Stimulated activated naive CD4-positive, alpha-beta T cell treated with Interleukin-2 at 50 U/mL for 16 hours (primary cell): ENCODE results near the gene DGKH.
"Not testable (repeated sequence)": the region's sequence is repeated elsewhere in the genome, so short reads cannot be mapped to it uniquely, and the experiment has no call there.

ENCODE experiments used
- DNase-seq: peaks from one replicate; lab custom pipeline; 2025; lab: John Stamatoyannopoulos, UW

DGKH gene

GRCh38 chr13:42110410-42111155 is 62.1 kb downstream of the DGKH start:
- no peak for DNase-seq

GRCh38 chr13:42112864-42113263 is 64.4 kb downstream of the DGKH start:
- DNase-seq = no peak

- DNase-seq = no peak
Observed at GRCh38 chr13:42113478-42113877, 65.0 kb downstream of the DGKH start.

DNA sequence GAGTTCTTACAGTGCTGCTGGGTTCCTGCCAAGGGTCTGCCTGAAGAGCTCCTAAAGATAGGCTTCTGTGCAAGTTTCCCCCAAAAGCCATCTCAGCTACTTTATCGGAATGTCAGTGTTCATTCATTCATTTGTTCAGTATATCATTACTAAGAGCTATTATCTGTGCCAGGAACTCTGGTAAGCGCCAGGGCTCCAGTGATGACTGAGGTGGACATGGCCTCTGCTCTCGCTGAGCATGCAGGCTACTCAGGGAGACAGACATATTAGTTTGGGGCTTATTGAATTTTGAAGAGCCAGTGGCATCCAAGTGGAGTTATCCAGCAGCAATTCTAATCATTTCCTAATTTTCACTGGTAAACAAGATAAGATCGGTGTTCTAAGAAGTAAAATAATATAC is 65.8 kb downstream of the DGKH start:
- no peak for DNase-seq

- DNase-seq = no peak
Observed at GRCh38 chr13:42114912-42115311, 66.5 kb downstream of the DGKH start.

DNA sequence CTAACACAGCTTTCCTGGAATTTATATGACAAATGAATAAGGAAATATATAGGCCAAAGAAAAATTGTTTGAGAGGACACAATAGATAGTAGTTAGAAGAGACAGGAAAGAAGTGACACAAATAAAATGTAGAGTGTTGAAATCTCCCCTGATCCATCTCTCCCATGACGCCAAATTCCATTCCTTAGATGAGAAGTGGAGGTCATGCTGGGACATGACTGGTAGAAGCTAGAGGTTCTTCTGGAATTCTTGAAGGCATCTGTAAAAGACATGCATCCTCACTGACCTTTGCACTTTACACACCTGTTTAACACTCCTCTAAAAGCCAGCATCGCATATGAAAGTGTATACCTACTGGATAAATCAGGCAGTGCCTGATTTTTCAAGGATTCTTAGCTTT is 67.8 kb downstream of the DGKH start:
- no peak for DNase-seq

- DNase-seq = no peak
Observed at GRCh38 chr13:42119041-42119440, 70.6 kb downstream of the DGKH start.

DNA sequence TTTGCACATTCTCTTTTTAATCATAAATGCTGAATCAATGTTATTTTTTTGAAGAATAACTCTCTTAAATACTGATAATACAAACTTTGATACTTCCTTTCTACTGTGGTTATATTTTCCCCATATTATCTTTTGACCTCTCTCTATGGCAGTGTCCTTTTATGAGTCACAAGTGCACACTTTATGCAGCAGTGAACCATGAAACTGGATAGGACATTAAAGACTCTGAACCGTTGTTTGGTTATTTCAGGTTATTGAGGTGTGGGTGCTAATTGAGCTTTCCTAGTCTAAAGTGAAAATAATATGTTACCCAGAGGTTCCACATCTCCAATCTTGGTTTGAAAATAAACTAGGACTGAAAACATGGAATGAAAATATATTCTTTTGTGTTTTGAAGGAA is 71.4 kb downstream of the DGKH start:
- no peak for DNase-seq

DNA sequence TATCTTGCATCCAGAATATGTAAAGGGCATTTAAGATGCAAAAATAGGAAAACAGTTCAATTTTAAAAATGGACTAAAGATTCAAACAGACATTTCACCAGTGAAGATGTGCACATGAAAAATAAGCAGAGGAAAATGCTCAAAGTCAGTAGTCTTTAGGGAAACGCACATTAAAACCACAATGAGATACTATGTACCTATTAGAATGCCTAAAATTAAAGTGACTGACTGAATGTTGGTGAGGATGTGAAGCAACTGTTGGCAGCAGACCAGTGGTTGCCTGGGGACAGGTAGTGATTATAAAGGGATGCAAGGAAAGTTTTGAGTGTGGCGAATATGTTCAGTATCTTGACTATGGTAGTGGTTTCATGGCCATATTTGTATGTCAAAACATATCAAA is 75.2 kb downstream of the DGKH start:
- no peak for DNase-seq

DNA sequence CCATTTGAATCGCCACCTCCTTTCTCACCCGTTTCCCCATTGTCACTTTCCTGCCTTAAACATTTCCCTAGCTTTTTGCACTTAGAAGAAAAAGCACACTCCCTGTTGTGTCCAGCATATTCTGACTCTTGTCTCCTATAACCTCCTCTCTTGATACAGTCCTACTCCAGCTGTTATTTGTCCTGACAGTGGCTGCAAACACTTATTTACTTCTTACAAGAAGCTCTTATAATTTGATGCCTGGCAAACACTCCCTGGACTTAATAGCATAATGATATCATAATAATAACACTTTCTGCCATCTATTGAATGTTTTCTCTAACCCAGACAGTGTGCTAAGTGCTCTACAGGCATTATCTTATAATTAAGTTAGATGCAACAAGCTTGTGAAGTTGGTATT is 76.6 kb downstream of the DGKH start:
- DNase-seq = no peak

DNA sequence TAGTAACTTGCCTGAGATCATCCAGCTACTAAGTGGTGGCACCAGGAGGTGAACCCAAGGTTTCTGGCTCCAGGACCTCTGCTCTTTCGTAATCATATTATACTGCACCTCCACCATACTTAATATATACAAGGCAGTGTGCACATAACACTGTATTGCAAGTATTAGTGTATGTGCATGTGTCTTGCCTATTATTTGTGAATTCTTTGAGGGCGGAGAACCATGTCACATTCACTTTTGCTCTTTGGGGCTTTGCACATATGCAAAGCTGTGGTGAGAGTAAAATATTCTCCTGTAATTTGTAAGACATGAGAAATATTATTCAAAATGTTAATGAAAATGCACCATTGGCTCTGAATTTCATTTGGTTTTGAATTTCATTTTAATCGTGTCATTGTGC is 78.6 kb downstream of the DGKH start:
- DNase-seq = no peak

DNA sequence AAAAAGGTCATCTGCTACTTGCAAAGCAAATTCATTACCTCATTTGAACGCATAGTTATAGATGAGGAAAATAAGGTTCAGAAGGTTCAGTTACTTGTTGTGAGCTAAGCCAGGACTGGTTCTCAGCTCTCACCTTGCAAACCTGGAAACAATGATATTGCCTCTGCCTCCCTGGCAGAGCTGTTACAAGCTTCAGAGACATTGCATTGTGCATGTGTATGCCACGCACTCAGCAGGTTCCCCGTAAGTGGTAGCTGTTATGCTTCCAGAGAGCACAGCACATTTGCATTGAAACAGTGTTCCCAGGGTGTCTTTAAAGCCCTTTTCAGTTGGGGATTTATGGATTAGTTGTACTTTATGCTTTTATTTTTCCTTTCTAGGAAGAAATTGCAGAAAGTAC is 80.6 kb downstream of the DGKH start:
- no peak for DNase-seq

GRCh38 chr13:42136518-42136917 is 88.1 kb downstream of the DGKH start:
- no peak for DNase-seq

DNA sequence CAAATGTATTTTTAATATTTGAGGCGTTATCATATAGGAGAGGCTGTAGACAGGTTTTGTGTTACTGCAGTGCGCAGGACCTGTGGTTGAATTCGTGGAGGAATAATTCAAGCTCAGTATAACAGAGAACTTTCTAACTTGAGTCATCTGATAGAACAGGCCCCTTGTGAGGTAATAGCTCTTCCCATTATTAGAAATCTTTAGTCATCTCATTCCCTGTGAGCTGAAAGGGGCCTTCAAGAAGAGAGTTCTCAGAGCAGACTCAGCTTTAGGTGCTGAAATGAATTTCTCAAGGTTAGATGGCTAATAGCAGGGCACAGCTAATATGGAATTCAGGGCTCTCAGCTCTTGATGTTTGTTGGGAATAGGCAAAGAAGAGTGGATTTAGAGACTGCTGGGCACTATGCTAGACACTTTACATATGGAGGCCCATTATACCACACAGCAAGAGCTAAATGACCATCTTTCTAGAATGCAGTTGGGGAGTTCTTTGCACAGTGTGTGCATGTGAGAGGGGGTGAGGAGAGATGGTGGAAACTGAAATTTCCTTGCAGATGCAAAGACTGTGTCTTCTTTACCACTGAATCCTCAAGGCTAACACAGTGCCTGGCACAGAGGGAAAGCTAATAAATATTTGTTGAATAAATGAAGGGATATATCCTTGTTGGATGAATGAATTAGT is 89.5 kb downstream of the DGKH start:
- DNase-seq = no peak

- DNase-seq = no peak
Observed at GRCh38 chr13:42140494-42140893, 92.0 kb downstream of the DGKH start.

- DNase-seq = not testable (repeated sequence)
Observed at GRCh38 chr13:42141052-42141451, 92.6 kb downstream of the DGKH start.

GRCh38 chr13:42146359-42146758 is 97.9 kb downstream of the DGKH start:
- DNase-seq = no peak

GRCh38 chr13:42148538-42148937 is 100.1 kb downstream of the DGKH start:
- DNase-seq = no peak

DNA sequence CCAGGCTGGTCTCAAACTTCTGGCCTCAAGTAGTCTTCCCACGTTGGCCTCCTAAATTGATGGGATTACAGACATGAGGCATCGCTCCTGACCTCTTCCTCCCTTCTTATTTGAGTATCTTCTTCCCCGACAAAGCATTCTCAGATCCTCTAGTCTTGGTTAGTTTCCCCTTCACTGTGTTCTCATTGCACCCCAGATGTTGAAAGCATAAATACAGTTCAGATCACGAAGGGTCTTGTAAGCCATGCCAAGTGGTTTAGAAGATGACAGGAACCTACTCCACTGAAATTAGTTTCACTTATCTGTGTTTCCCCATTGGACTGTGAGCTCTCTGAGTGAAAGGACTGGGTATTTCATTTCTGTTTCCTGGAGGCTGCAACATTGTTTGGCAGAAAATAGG is 100.7 kb downstream of the DGKH start:
- no peak for DNase-seq

DNA sequence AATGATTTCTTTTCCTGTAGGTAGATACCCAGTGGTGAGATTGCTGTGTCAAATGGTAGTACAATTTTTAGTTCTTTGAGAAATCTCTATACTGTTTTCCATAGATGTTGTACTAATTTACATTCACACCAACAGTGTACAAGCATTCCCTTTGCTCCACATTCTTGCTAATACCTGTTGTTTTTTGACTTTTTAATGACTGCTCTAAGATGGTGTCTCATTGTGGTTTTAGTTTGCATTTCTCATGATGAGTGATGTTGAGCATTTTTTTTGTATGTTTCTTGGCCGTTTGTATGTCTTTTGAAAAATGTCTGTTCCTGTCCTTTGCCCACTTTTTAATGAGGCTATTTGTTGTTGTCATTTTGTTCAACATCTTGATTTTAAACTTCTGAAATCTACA is 103.3 kb downstream of the DGKH start:
- DNase-seq = no peak

DNA sequence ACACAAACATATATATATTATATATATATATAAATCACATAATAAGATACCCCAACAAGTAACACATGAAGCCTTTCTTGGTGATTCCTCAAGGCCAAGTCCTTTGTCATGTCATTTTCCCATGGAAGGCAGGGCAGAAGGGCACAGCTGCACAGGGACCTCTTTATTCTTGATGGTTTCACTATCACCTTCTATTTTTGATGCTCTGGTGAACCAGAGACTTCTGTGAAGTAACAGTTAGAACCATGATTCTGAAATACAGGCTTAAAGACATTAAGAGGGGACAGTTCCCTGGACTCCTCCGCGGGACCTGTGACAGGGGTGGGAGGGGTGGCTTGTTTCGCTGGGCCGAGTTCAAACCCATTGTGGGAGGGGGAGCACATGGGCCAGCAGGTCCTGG is 104.0 kb downstream of the DGKH start:
- no peak for DNase-seq

- DNase-seq = no peak
Observed at GRCh38 chr13:42153199-42154113, 105.0 kb downstream of the DGKH start.

DNA sequence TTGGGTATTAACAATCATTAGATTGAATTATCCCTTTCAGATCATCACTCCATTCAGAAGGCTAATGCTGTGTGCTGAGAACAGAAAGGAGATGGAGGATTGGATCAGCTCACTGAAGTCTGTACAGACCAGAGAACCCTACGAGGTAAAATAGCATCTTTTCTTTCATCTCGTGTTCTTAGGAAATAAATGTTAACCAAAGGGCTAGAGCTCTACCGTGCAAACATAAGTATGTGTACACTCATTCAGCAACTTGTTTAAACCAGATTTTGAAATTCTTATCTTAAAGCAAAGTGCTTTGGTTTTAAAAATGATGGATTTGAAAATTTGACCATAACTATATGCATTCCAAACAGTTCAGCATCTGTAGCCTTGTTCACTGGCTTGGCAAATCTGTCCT is 106.8 kb downstream of the DGKH start:
- no peak for DNase-seq
